ENCODE measurements around the gene RBBP8NL.

The RBBP8NL gene

GRCh38 chr20:62362590-62362940 is 64.8 kb downstream of the RBBP8NL start:
- peaks cover 10% of the 10 kb centered on the region for H3K4me1 ChIP-seq (ENCODE audit: control insufficient read depth, insufficient read depth, low read length, poor library complexity, severe bottlenecking)
- H3K4me3 ChIP-seq (ENCODE audit: insufficient read depth, low read depth, low read length, poor library complexity, severe bottlenecking), result no peak overlapping the region
- no peak for DNase-seq
- H3K9me3 ChIP-seq (ENCODE audit: control insufficient read depth, low read length), result no peaks in the 10 kb centered on the region
- peaks cover 22% of the 10 kb centered on the region for H3K27me3 ChIP-seq (replicated peaks; ENCODE audit: control insufficient read depth, insufficient read depth, low read length, poor library complexity, severe bottlenecking)
- H3K36me3 ChIP-seq (ENCODE audit: control insufficient read depth, insufficient read depth, low read length), result no peaks in the 10 kb centered on the region
- no peak overlapping the region for H3K27ac ChIP-seq (ENCODE audit: insufficient read depth, low read length, poor library complexity, severe bottlenecking)

GRCh38 chr20:62361799-62362589 is 65.3 kb downstream of the RBBP8NL start:
- Histone ChIP-seq H3K4me1 (ENCODE audit: control insufficient read depth, insufficient read depth, low read length, poor library complexity, severe bottlenecking) (peaks cover 8% of the 10 kb centered on the region), H3K4me3 (ENCODE audit: insufficient read depth, low read depth, low read length, poor library complexity, severe bottlenecking) (no peak overlapping the region), H3K27me3 (replicated peaks; ENCODE audit: control insufficient read depth, insufficient read depth, low read length, poor library complexity, severe bottlenecking) (peaks cover 19% of the 10 kb centered on the region), H3K9me3 (ENCODE audit: control insufficient read depth, low read length) (no peaks in the 10 kb centered on the region), H3K27ac (ENCODE audit: insufficient read depth, low read length, poor library complexity, severe bottlenecking) (no peak overlapping the region), H3K36me3 (ENCODE audit: control insufficient read depth, insufficient read depth, low read length) (no peaks in the 10 kb centered on the region)
- no peak for DNase-seq

GRCh38 chr20:62360854-62361798 is 66.2 kb downstream of the RBBP8NL start:
- H3K36me3 ChIP-seq (ENCODE audit: control insufficient read depth, insufficient read depth, low read length), result no peaks in the 10 kb centered on the region
- peaks cover 1% of the 10 kb centered on the region for H3K4me1 ChIP-seq (ENCODE audit: control insufficient read depth, insufficient read depth, low read length, poor library complexity, severe bottlenecking)
- peaks cover 12% of the 10 kb centered on the region for H3K27me3 ChIP-seq (replicated peaks; ENCODE audit: control insufficient read depth, insufficient read depth, low read length, poor library complexity, severe bottlenecking)
- DNase-seq, result no peak
- no peak overlapping the region for H3K27ac ChIP-seq (ENCODE audit: insufficient read depth, low read length, poor library complexity, severe bottlenecking)
- no peak overlapping the region for H3K4me3 ChIP-seq (ENCODE audit: insufficient read depth, low read depth, low read length, poor library complexity, severe bottlenecking)
- no peaks in the 10 kb centered on the region for H3K9me3 ChIP-seq (ENCODE audit: control insufficient read depth, low read length)
